Effector CD8-positive, alpha-beta T cell (primary cell): ENCODE measurements around the gene IQGAP1.
"Not testable (repeated sequence)": the region's sequence is repeated elsewhere in the genome, so short reads cannot be mapped to it uniquely, and the experiment has no call there.

Source experiments
- DNase-seq: peaks from one replicate; lab custom pipeline; 2025; lab: John Stamatoyannopoulos, UW

Gene IQGAP1

DNA sequence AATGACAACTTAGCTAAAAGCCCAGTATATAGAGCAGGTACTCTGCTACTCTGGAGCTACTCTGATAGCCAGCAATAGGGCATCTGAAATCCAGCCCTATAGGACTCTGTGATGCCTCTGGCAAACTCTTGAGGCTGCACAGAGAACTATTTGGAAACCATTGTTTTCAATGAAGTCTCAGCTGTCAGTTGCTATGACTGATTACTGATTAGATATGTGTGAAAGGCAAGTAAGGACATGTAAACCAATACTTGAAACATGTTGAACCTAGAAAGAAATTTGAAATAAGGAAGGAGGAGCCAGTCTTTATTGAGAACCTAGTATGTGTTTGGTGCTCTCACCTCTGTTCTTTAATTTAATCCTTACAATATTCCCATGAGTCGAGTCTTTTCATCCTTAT is 101.5 kb downstream of the IQGAP1 start:
- DNase-seq, result no peak

DNA sequence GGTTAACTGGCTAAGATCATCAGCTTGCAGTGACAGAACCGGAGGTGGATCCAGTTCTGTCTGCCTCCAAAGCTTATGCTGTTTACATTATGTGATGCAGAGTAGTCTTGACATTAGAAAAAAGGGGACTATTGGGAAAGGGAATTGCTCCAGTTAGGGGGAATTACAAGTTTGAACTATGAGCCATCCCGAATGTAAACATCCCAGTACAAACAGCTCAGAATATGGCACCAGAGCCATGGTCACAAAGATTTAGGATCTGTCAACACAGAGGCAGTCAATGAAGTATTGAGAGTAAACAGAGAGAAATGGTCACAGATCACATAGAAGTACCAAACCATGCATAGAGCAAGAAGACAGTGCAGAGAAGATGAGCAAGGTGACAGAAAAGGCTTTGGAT is 101.9 kb downstream of the IQGAP1 start:
- no peak for DNase-seq

DNA sequence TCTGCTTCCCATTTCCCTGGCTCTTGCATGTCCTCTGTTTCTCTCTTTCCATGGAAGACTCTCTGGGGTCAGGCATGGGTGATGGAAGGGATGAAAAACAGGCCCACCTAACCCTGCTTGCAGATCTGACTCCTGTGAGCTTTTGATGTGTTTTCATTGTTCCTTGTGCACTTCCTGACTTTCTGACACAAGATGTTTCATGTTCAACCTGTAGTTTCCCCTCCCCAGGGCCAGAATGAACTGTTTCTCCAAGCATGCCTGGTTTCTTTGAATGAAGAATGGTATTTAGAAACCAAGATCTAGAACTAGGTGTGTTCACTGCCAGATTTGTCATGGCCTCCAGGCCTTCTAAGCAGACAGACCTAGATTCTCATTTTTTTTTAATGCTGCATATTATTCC is 105.6 kb downstream of the IQGAP1 start:
- DNase-seq, result no peak

DNA sequence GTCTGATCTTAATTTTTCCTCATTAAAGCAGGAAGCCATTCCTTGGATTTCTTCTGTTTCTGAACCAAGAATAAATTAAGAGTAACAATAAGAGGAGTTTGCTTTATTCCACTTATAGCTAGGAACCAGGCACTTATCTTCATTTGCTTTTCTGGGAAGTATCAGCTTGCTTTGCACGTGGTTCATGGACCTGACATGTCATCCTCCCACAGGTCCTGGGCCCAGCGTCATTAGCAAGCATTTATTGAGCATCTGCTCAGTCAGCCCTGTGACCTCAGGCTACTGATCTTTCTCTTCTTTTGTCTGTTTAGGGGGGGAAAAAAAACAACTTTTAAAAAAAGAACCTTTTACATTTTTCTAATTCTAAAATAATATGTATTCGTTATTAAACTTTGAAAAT is 107.0 kb downstream of the IQGAP1 start:
- no peak for DNase-seq

- DNase-seq, result no peak
Measured at GRCh38 chr15:90496791-90497190, 108.7 kb downstream of the IQGAP1 start.

GRCh38 chr15:90497376-90497775 is 109.3 kb downstream of the IQGAP1 start:
- DNase-seq, result no peak

DNA sequence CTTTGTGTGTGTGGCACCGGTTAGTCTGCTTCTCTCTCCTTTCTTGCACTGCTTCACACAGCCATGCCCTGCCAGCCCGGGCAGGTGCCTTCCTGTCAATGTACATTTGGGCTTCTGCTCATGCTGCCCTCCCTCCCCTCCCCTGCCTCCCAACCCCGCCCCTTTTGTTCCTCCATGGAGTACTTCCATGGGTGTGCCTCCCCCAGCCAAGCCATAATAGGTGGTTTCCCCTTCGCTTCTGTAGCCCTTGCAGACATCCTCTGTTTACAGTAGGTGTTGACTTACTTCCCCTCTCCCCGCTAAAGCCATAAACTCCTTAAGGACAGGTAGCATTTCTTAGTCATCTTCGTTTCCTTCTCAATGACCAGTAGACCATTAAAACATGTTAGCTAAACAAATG is 109.9 kb downstream of the IQGAP1 start:
- no peak for DNase-seq

DNA sequence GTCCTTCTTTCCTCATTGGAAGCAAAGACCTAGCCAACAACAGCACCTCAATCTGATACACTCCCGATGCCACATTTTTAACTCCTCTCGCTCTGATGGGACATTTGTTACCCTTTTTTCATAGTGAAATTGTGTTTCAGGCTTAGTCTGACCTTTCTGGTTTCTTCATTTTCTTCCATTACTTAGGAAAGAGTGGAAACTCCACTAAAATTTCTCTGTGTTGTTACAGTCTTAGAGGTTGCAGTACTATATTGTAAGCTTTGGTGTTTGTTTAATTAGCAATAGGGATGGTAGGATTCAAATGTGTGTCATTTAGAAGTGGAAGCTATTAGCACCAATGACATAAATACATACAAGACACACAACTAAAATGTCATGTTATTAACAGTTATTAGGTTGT is 112.1 kb downstream of the IQGAP1 start:
- no peak for DNase-seq

- DNase-seq, result no peak
Measured at GRCh38 chr15:90501898-90502297, 113.9 kb downstream of the IQGAP1 start.

- DNase-seq, result not testable (repeated sequence)
Measured at GRCh38 chr15:90510781-90511180, 122.7 kb downstream of the IQGAP1 start.

- peak; percentile 1 for DNase-seq
Measured at GRCh38 chr15:90511211-90511618, 123.2 kb downstream of the IQGAP1 start.

GRCh38 chr15:90512276-90512675 is 124.2 kb downstream of the IQGAP1 start:
- no peak for DNase-seq

DNA sequence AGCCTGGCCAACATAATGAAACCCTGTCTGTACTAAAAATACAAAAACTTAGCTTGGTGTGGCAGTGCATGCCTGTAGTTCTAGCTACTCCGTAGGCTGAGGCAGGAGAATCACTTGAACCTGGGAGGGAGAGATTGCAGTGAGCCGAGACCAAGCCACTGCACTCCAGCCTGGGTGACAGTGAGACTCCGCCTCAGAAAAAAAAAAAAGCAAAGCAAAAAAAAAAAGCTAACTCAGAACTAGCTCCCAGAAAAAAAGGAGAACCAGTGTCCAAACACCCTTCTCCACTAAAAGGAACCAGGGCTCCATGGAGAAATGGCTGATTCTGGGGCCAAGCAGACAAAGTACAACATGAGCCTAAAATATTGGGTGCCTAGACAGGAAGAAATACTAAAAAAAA is 124.9 kb downstream of the IQGAP1 start:
- DNase-seq, result no peak

- DNase-seq, result no peak
Measured at GRCh38 chr15:90513448-90513847, 125.4 kb downstream of the IQGAP1 start.

- not testable (repeated sequence) for DNase-seq
Measured at GRCh38 chr15:90513893-90514292, 125.9 kb downstream of the IQGAP1 start.

DNA sequence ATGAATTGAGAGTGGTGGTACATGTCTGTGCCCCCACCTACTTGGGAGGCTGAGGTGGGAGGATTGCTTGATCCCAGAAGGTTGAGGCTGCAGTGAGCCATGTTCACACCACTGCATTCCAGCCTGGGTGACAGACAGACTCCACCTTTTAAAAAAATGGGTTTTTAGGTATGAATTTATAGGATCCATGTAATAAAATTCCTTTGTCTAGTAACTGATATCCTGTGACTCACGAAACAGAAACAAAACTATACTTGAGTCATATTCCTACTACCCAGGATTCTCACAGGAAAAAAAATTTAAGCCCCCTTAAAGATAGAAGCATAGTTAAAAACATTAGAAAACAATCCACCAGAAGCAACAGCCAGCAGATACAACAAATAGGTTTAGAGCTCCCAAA is 131.6 kb downstream of the IQGAP1 start:
- no peak for DNase-seq

DNA sequence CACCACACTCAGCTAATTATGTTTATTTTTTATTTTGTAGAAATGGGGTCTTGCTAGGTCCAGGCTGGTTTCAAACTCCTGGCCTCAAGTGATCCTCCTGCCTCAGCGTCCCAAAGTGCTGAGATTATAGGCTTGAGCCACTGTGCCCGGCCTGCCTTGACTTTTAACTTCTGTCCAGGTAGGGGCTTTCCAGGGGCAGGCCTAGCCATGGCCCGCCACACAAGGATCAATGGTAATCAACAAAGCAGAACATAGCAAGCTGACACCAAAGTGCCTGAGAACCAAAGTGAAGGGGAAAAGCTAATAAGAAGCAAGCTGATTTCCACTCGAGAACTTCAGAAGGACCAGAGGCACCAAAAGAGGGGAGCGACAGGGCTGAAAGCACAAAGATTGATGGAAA is 132.3 kb downstream of the IQGAP1 start:
- DNase-seq, result no peak

GRCh38 chr15:90523373-90523772 is 135.3 kb downstream of the IQGAP1 start:
- DNase-seq, result no peak

- DNase-seq, result not testable (repeated sequence)
Measured at GRCh38 chr15:90524018-90524803, 136.2 kb downstream of the IQGAP1 start.

DNA sequence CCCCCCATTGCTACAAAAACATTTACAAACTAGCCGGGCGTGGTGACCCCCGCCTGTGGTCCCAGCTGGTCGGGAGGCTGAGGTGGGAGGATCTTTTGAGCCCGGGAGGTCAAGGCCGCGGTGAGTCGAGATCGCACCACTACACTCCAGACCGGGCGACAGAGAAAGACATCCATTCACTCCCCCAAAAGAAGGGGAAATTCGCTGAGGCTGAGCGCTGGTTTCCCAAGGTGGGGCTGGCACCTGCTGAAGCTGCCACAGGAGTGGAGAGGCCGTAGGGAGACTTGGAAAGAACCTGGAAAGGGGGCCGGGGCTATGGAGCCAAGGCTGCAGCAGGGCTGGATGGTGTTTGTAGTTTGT is 140.9 kb downstream of the IQGAP1 start:
- no peak for DNase-seq

GRCh38 chr15:90529371-90530249 is 141.6 kb downstream of the IQGAP1 start, which contains the start of gene CRTC3:
CRTC3 (plus strand) TSS chr15:90529923; CDS start chr15:90530072, 149 bp downstream.
- peak; percentile 12 for DNase-seq

DNA sequence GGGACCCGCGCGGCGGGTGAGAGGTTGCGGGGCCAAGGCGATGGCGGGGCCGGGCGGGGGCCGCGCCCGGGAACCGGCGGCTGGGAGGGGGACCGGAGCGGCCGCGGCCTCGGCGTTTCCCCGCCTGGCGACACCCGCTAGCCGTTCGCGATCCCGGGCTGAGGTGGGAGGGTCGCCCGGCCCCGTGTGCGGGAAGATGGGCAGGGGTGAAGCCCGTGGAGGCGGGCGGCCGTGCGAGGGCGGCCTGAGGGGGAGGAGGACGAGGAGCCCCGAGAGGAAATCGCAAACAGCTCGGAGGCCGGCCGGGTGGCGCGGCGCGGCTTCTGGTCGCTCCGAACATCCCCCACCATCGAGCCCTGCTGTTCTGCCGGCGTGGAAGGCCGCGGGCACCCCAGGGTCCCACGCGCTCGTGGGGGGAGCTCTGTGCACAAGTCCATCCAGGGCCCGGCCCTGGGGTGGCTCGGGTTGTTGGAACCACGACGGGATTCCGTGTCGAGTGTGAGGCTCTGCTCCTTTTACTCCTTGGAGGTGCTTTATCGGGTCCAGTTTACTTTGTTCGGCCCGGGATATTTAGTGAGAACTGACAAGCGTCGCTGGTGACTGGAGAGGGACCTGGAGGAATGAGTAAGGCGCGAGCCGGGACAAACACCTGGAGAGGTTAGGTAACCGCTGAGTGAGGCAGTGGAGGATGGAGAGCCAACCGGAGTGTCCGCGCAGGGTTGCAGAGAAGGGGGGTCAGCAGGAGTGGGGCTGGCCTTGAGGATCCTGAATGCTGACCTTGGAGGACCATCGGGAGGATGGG is 142.4 kb downstream of the IQGAP1 start:
- DNase-seq, result peak; percentile 1
